Upper lobe of left lung (tissue), 6 donors: Measurements from ENCODE around the gene STXBP6. TPM values are rescaled to one million over a fixed set of nuclear protein-coding genes. Genes with fewer than 3 reads are reported as not detected.

ENCODE experiments used
- ATAC-seq, 2 donors: fragments of 200-7000 bp; cut with Tn5 transposase; one replicate each; pipeline ENCODE4 v1.9.1; 2022; ENCODE audit warnings: mild to moderate bottlenecking in 2 of 2, moderate library complexity in 2 of 2; ENCODE audit not compliant: low FRiP score in 2 of 2
- DNase-seq, 2 donors: peaks; one replicate each; pipeline ENCODE4 v3.0.0-alpha.2; 2019 to 2020
- H3K27ac ChIP-seq, 4 donors: fragments of 200-600 bp; sonication (generic); one replicate each; pipeline ENCODE4 v1.5.1; 2016 to 2019
- H3K27me3 ChIP-seq, 4 donors: fragments of 200-600 bp; sonication (generic); one replicate each; pipeline ENCODE4 v1.5.1; 2017 to 2019
- H3K36me3 ChIP-seq, 4 donors: fragments of 200-600 bp; sonication (generic); one replicate each; pipeline ENCODE4 v1.5.1; 2016 to 2019
- H3K4me1 ChIP-seq, 4 donors: fragments of 200-600 bp; sonication (generic); one replicate each; pipeline ENCODE4 v1.5.1; 2018 to 2019
- H3K4me3 ChIP-seq, 4 donors: fragments of 200-600 bp; sonication (generic); one replicate each; pipeline ENCODE4 v1.5.1; 2017 to 2019; ENCODE audit warnings: mild to moderate bottlenecking in 2 of 4, moderate library complexity in 1 of 4
- H3K9me3 ChIP-seq, 4 donors: fragments of 200-600 bp; sonication (generic); one replicate each; pipeline ENCODE4 v1.5.1; 2018 to 2019
- EP300 ChIP-seq, 4 donors: sonication (generic); formaldehyde crosslinking; IDR thresholded peaks; one replicate each; pipeline ENCODE4 v1.5.1; 2017; ENCODE audit warnings: antibody characterized with exemption in 4 of 4, control low read depth in 2 of 4
- POLR2A ChIP-seq, 4 donors: fragments of 450-650 bp; IDR thresholded peaks; one replicate each; pipeline ENCODE4 v1.5.1; 2016 to 2017; ENCODE audit warnings: antibody characterized with exemption in 4 of 4, mild to moderate bottlenecking in 2 of 4
- POLR2AphosphoS5 ChIP-seq, 2 donors: sonication (generic); formaldehyde crosslinking; IDR thresholded peaks; one replicate each; pipeline ENCODE4 v1.5.1; 2017; ENCODE audit warnings: antibody characterized with exemption in 2 of 2
- WGBS, 2 donors: methylation state at CpG; one replicate each; pipeline ENCODE4 v1.1.5; 2017 to 2018; 5-methylcytosine and 5-hydroxymethylcytosine counted together
- total RNA-seq, 6 donors: library from RNA; depleted of rRNA in 4 of 6; stranded (reverse); fragments of >200 nt in 4 of 6; gene quantifications; one replicate each; pipeline versions ENCODE4 v1.1.0 to v1.2.1, GENCODE V29; 2016 to 2021
- TF ChIP-seq, protein P1 (sequence below), 6 experiments: fragments of 450-650 bp in 4 of 6; fragments of 200-600 bp in 2 of 6; sonication (generic) in 2 of 6; IDR thresholded peaks; one replicate each; pipeline ENCODE4 v1.5.1; 2016 to 2019; ENCODE audit warnings: antibody characterized with exemption in 6 of 6
- donor health status: DM: no; HTN: no; CAD: no; lungs with moderate emphysema.
- donor health status: DM: no; HTN: yes; CAD: no; lungs with severe emphysema.

STXBP6 gene
- total RNA-seq, 6 donors from 2014 or later: 13.6 to 38.3 (median 23.7) TPM

GRCh38 chr14:25044106-25044698 is 5.7 kb downstream of the STXBP6 start:
- Histone ChIP-seq H3K4me1 (peaks cover 10% of the 10 kb centered on the region in 4 donors), H3K4me3 (no peak overlapping the region), H3K9me3 (no peaks in the 10 kb centered on the region), H3K36me3 (no peaks in the 10 kb centered on the region), H3K27ac (peak overlapping the region in 1 of 4 donors; percentile 31), H3K27me3 (peaks cover 0 to 3% (median 1%) of the 10 kb centered on the region in 4 donors)
- 68 to 75% methylated on average over 7 of the region's 7 CpGs for WGBS, 2 donors
- no peak for DNase-seq
- TF ChIP-seq, protein P1, sequence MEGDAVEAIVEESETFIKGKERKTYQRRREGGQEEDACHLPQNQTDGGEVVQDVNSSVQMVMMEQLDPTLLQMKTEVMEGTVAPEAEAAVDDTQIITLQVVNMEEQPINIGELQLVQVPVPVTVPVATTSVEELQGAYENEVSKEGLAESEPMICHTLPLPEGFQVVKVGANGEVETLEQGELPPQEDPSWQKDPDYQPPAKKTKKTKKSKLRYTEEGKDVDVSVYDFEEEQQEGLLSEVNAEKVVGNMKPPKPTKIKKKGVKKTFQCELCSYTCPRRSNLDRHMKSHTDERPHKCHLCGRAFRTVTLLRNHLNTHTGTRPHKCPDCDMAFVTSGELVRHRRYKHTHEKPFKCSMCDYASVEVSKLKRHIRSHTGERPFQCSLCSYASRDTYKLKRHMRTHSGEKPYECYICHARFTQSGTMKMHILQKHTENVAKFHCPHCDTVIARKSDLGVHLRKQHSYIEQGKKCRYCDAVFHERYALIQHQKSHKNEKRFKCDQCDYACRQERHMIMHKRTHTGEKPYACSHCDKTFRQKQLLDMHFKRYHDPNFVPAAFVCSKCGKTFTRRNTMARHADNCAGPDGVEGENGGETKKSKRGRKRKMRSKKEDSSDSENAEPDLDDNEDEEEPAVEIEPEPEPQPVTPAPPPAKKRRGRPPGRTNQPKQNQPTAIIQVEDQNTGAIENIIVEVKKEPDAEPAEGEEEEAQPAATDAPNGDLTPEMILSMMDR (IDR thresholded peaks at IDR 0.05): no peak
- TF ChIP-seq POLR2AphosphoS5 (IDR thresholded peaks at IDR 0.05) (no peak), EP300 (IDR thresholded peaks at IDR 0.05) (no peak), POLR2A (IDR thresholded peaks at IDR 0.05) (no peak)
- no peak for ATAC-seq

- H3K36me3 ChIP-seq: no peaks in the 10 kb centered on the region
- peaks cover 7 to 10% (median 7%) of the 10 kb centered on the region in 4 donors for H3K4me1 ChIP-seq
- ATAC-seq (peak in 1 of 2 donors; percentile 46), DNase-seq (no peak)
- H3K4me3 ChIP-seq: no peak overlapping the region
- peak overlapping the region; percentile 8 to 54 (median 46) for H3K27ac ChIP-seq
- WGBS, 2 donors: 66 to 71% methylated on average over 14 of the region's 14 CpGs
- TF ChIP-seq, protein P1 (IDR thresholded peaks at IDR 0.05): peak in 3 of 6 experiments; percentile 42 to 58 (median 50)
- no peak for TF ChIP-seq EP300 (IDR thresholded peaks at IDR 0.05)
- no peaks in the 10 kb centered on the region for H3K27me3 ChIP-seq
- H3K9me3 ChIP-seq: no peaks in the 10 kb centered on the region
Measured at GRCh38 chr14:25042362-25043299, 7.3 kb downstream of the STXBP6 start.

DNA sequence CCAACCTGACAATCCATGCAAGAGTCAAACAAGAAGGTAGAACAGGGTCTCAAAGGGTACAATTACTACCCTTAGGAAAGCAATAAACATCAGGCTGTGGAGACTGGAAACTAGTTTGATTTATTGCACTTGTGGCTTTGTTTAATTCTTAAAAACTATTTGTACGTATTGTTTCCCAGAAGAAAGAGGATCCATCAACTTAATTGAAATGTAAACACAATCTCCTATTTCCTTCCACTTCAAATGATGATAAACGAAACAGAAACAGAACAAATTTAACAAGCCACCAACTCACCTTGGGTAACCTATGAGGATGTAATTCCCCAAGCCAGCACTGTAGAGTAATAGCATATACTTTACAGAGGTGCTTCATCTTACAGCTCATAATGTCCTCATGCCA is 8.0 kb downstream of the STXBP6 start:
- no peak for DNase-seq
- Histone ChIP-seq H3K9me3 (no peaks in the 10 kb centered on the region), H3K27me3 (no peaks in the 10 kb centered on the region), H3K36me3 (no peaks in the 10 kb centered on the region), H3K4me1 (peaks cover 7 to 10% (median 7%) of the 10 kb centered on the region in 4 donors), H3K27ac (peak overlapping the region; percentile 8 to 54 (median 46)), H3K4me3 (no peak overlapping the region)
- no peak for ATAC-seq
- 41 to 44% methylated on average over 2 of the region's 2 CpGs for WGBS, 2 donors
- no peak for TF ChIP-seq POLR2A (IDR thresholded peaks at IDR 0.05)
- TF ChIP-seq EP300 (IDR thresholded peaks at IDR 0.05): peak in 2 of 4 donors; percentile 16 to 28
- TF ChIP-seq, protein P1 (IDR thresholded peaks at IDR 0.05): no peak
- no peak for TF ChIP-seq POLR2AphosphoS5 (IDR thresholded peaks at IDR 0.05)

GRCh38 chr14:25041484-25041883 is 8.5 kb downstream of the STXBP6 start:
- TF ChIP-seq, protein P1 (IDR thresholded peaks at IDR 0.05): no peak
- TF ChIP-seq POLR2A (IDR thresholded peaks at IDR 0.05): no peak
- no peak for TF ChIP-seq EP300 (IDR thresholded peaks at IDR 0.05)
- TF ChIP-seq POLR2AphosphoS5 (IDR thresholded peaks at IDR 0.05): no peak
- H3K27ac ChIP-seq: peak overlapping the region in 2 of 4 donors; percentile 7 to 41
- 74 to 83% methylated on average over 4 of the region's 4 CpGs for WGBS, 2 donors
- ATAC-seq (no peak), DNase-seq (no peak)
- H3K27me3 ChIP-seq: no peaks in the 10 kb centered on the region
- H3K9me3 ChIP-seq: no peaks in the 10 kb centered on the region
- peaks cover 7 to 10% (median 7%) of the 10 kb centered on the region in 4 donors for H3K4me1 ChIP-seq
- no peaks in the 10 kb centered on the region for H3K36me3 ChIP-seq
- no peak overlapping the region for H3K4me3 ChIP-seq
